Stimulated activated effector memory CD8-positive, alpha-beta T cell treated with anti-CD3 and anti-CD28 coated beads, Interleukin-12 subunit alpha, Interleukin-12 subunit beta, amount 100 ng/mL, for 72 hours (primary cell): ENCODE data around the gene MS4A6E.
"Not testable (repeated sequence)": the region's sequence is repeated elsewhere in the genome, so short reads cannot be mapped to it uniquely, and the experiment has no call there.

ENCODE experiments used
- ATAC-seq: fragments of 150-1000 bp; cut with Tn5 transposase; 2 replicates; pipeline ENCODE4 v1.10.0; 2021
- DNase-seq, 2 donors: peaks; one replicate each; pipeline ENCODE4 v3.0.0; 2021 to 2022; ENCODE audit warnings: low spot score in 2 of 2
- H3K27ac Mint-ChIP-seq: one replicate; pipeline ENCODE4 v1.8.0; 2022; ENCODE audit warnings: mild to moderate bottlenecking, mixed read lengths
- H3K36me3 Mint-ChIP-seq: one replicate; pipeline ENCODE4 v1.8.0; 2022; ENCODE audit warnings: mild to moderate bottlenecking, mixed read lengths
- H3K4me1 Mint-ChIP-seq: one replicate; pipeline ENCODE4 v1.8.0; 2022; ENCODE audit warnings: mixed read lengths
- H3K4me3 Mint-ChIP-seq: one replicate; pipeline ENCODE4 v1.8.0; 2022; ENCODE audit warnings: mild to moderate bottlenecking, mixed read lengths
- H3K9me3 Mint-ChIP-seq: one replicate; pipeline ENCODE4 v1.8.0; 2022; ENCODE audit warnings: mixed read lengths

Gene MS4A6E, protein sequence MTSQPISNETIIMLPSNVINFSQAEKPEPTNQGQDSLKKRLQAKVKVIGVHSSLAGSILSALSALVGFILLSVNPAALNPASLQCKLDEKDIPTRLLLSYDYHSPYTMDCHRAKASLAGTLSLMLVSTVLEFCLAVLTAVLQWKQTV

DNA sequence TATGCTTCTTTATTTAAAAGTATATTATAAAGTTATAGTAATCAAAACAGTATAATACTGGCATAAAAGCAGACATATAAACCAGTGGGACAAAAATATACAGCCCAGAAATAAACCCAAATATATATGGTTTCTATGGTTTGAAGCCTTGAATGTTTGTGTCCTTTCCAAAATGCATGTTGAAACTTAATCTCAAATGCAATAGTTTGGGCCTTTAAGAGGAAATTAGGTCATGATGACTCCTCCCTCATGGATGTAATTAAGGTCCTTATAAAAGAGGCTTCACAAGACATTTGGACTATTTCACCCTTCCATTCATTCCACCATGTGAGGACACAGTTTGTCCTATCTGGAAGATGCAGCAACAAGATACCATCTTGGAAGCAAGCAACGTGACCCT, at the start of gene MS4A6E:
MS4A6E (plus strand) TSS at position 301 of the 400 bp plus-strand sequence. CDS start 7,641 bp downstream, outside the sequence.
- no peaks in the 10 kb centered on the region for H3K36me3 Mint-ChIP-seq
- H3K4me3 Mint-ChIP-seq, result no peak within 1 kb of the TSS
- peaks cover 9% of the 10 kb centered on the region for H3K9me3 Mint-ChIP-seq
- no peaks in the 10 kb centered on the region for H3K4me1 Mint-ChIP-seq
- DNase-seq (no peak), ATAC-seq (no peak)
- H3K27ac Mint-ChIP-seq, result no peak within 1 kb of the TSS

DNA sequence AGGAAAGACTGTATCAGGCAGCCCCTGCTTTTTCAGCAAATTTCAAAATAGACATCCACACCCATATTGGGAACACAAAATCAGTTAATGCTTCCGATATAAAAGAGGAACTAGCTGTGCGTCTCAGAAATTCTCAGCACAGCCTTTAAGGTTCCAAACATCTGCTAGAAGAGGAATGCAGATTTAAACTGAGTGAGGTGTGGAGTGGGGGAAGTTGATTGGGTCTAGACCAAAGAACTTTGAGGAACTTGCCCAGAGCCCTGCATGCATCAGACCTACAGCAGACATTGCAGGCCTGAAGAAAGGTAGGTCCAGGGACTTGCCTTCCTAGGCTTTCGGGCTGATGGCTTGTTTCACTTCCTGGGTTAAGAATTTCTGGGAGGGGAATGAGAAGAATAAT, 46.6 kb upstream of the MS4A6E start, which contains the start of gene MS4A4A:
MS4A4A (plus strand) TSS at position 255 of the 400 bp plus-strand sequence; CDS start at position 265, 10 bp downstream.
- ATAC-seq (no peak), DNase-seq (no peak)
- no peaks in the 10 kb centered on the region for H3K9me3 Mint-ChIP-seq
- no peak within 1 kb of the TSS for H3K27ac Mint-ChIP-seq
- no peaks in the 10 kb centered on the region for H3K4me1 Mint-ChIP-seq
- no peak within 1 kb of the TSS for H3K4me3 Mint-ChIP-seq
- no peaks in the 10 kb centered on the region for H3K36me3 Mint-ChIP-seq

DNA sequence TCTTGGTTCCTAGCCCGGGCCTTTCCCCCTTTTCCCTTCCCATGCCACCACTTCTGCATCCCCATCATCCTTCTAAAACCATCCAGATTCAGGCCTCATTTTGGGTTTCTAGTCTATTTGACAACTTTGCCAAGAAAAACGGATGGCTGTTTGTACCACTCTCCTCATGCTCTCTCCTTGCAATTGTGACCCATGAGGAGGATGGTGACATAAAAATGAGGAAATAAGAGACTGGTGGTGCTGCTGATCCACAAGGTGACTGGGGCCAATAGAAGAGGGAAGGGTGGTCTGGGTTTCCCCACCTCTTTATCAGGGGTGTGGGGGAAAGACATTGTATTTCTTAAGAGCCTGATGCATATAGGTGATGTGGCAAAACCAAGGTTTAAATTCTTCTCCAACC, 45.6 kb upstream of the MS4A6E start:
- no peak for DNase-seq

DNA sequence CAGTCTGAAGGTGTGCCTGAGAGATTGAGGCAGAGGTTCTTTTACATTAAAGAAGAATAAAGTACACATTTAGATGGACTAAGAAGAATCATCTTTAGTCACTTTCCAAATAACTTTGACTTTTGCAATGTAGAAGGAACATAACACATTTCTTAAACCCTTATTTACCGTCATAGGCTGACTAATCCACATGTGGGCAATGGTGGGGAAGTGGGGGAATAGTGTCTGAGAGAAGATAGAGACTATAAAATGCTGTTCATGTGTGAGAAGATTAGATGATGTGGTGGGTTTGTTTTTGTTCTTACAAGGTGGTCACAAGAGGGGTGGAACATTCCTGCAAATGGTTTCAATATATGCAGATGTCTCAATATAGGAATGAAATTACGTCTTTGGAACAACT, 44.8 kb upstream of the MS4A6E start:
- Mint-ChIP-seq H3K36me3 (no peaks in the 10 kb centered on the region), H3K9me3 (no peaks in the 10 kb centered on the region), H3K27ac (no peak overlapping the region), H3K4me3 (no peak overlapping the region), H3K4me1 (no peaks in the 10 kb centered on the region)
- ATAC-seq (no peak), DNase-seq (no peak)

More for the DNA sequence above, 45.6 kb upstream of the MS4A6E start:
- ATAC-seq, result no peak
- Mint-ChIP-seq H3K36me3 (no peaks in the 10 kb centered on the region), H3K4me3 (no peak overlapping the region), H3K4me1 (no peaks in the 10 kb centered on the region), H3K9me3 (no peaks in the 10 kb centered on the region), H3K27ac (no peak overlapping the region)

DNA sequence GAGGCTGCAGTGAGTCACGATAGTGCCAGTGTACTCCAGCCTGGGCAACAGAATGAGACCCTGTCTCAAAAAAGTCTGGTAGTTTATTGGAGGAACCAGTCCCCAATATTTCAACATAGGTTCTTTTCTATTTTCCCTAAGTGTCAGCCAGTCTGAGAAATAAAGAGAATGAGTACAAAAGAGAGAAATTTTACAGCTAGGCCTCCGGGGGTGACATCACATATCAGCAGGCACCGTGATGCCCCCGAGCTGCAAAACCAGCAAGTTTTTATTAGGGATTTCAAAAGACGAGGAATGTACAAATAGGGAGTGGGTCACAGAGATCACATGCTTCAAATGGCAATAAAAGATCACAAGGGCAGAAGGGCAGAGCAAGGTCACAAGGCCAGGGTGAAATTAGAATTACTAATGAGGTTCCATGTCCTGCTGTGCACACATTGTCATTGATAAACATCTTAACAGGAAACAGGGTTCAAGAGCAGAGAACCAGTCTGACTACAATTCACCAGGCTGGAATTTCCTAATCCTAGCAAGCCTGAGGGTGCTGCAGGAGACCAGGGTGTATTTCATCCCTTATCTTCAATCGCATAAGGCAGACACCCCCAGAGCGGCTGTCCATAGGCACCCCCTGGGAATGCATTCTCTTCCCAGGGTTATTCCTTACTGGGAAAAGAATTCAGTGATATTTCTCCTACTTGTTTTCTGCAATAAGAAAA, 41.5 kb upstream of the MS4A6E start:
- H3K4me1 Mint-ChIP-seq, DNase-seq, H3K4me3 Mint-ChIP-seq, H3K27ac Mint-ChIP-seq, H3K36me3 Mint-ChIP-seq, H3K9me3 Mint-ChIP-seq, ATAC-seq: not testable (repeated sequence)

DNA sequence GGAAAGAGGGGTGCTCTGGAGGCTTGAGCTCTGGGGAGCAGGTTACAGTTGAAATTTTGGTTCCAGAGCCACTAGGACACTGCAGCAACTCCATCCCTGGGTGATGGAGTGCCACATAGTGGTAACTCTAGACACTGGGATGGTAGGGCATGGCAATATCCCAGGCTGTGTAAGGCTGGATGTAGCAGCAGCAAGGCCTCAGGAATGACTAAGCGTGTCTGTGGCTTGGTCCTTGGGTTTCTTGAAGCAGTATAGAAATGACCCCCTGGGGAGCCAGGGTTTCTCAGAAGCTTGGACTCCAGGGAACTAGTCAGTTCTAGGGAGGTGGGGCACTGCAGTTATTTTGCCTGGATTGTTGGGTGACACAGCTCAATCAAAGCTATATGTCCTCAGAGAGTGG, 38.5 kb upstream of the MS4A6E start:
- DNase-seq (no peak), ATAC-seq (peak; percentile 34)
- no peak overlapping the region for H3K4me3 Mint-ChIP-seq
- no peak overlapping the region for H3K27ac Mint-ChIP-seq
- no peaks in the 10 kb centered on the region for H3K36me3 Mint-ChIP-seq
- no peaks in the 10 kb centered on the region for H3K4me1 Mint-ChIP-seq
- H3K9me3 Mint-ChIP-seq, result no peaks in the 10 kb centered on the region

DNA sequence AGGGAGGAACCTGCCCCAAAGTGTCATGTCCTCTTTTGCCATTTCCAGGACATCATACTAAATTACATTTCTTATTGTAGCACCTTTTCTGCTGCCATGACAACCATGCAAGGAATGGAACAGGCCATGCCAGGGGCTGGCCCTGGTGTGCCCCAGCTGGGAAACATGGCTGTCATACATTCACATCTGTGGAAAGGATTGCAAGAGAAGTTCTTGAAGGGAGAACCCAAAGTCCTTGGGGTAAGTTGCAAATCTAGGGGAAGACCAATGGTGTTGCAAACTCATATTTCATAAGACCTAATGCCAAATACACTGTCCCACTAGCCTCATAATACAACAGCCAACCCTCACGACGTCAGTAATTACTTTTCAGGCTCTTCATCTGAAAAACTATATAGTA, 34.9 kb upstream of the MS4A6E start:
- Mint-ChIP-seq H3K4me1 (no peaks in the 10 kb centered on the region), H3K4me3 (no peak overlapping the region), H3K9me3 (no peaks in the 10 kb centered on the region), H3K27ac (no peak overlapping the region), H3K36me3 (no peaks in the 10 kb centered on the region)
- DNase-seq (no peak), ATAC-seq (no peak)

DNA sequence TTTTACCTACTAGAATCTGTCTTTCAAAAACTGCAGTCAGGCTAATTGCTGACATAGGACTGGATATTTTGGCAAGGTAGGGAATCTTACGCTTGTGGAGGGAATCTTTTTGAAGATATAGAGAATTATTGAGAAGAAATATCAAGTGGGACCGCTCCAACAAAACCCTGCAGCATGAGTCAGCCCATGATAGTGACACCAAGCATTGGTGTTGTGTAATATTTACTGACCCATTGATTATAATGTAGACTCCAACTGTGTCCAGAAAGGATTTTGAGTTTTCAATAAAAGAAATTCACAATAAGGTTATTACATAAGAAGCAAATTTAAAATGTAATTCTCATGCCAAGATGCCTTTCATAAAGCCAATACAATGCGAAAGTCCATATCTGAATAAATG, 25.9 kb upstream of the MS4A6E start:
- H3K36me3 Mint-ChIP-seq, result no peaks in the 10 kb centered on the region
- DNase-seq (no peak), ATAC-seq (no peak)
- no peak overlapping the region for H3K4me3 Mint-ChIP-seq
- no peaks in the 10 kb centered on the region for H3K4me1 Mint-ChIP-seq
- no peaks in the 10 kb centered on the region for H3K9me3 Mint-ChIP-seq
- no peak overlapping the region for H3K27ac Mint-ChIP-seq

DNA sequence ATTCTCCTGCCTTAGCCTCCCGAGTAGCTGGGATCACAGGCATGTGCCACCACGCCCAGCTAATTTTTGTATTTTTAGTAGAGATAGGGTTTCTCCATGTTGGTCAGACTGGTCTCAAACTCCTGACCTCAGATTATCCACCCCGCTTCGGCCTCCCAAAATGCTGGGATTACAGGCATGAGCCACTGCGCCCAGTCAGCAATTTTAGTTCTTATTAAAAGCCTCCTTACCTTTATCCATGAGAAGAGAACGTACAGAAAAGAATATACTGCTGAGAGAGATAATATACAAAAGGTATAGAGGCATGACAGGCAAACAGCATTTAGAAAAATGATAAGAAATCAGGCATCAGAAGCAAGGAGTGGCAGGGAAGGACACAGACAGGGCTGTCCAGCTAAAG, 25.2 kb upstream of the MS4A6E start:
- not testable (repeated sequence) for ATAC-seq, H3K4me1 Mint-ChIP-seq, H3K36me3 Mint-ChIP-seq

DNA sequence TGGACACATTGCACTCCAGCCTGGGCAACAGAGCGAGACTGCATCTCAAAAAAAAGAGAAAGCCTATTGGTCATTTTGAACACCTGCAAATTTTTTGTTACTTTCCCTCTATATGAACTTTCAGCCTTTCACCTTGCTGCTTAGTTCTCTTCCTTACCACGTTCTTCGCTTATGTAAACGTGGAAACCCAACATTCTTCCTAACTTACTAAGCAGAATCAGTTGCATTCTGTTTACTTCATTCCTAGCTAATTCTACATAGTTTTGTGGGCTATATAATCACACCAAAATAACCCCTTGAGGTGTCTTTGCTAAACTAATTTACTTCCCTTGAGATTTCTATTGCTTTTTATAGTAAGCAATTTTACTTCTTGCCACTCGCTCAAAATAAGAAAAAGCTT, 23.4 kb upstream of the MS4A6E start:
- no peak for DNase-seq
- no peaks in the 10 kb centered on the region for H3K36me3 Mint-ChIP-seq

More for the DNA sequence above, 25.2 kb upstream of the MS4A6E start:
- not testable (repeated sequence) for DNase-seq, H3K9me3 Mint-ChIP-seq, H3K4me3 Mint-ChIP-seq, H3K27ac Mint-ChIP-seq

DNA sequence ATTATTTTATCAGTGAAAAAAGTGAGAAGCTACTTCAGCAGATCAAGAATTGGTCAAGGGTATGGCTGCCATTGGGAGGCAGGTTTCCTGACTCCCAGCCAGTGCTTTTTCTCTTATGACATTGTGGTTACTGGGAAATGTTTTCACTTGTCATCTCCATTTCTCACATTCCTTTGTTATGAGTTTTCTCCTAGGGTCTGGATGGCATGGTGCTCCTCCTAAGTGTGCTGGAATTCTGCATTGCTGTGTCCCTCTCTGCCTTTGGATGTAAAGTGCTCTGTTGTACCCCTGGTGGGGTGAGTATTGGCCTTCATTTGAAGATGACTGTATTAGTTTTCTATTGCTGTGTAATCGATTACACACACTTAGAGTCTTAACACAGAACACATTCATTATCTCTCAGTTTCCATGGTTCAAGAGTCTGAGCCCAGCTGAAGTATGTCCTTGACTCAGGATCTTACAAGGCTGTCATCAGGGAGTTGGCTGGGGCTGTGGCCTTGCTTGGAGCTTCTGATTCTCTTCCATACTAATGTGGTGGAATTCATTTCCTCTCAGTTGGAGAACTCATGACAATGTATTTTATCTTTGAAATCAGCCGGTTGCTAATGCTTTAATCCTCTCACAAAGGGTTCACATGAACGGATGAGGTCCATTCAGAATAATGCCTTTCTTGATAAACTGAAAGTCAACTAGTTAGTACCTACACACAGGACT, 21.0 kb upstream of the MS4A6E start:
- Mint-ChIP-seq H3K36me3 (no peaks in the 10 kb centered on the region), H3K4me1 (no peaks in the 10 kb centered on the region), H3K4me3 (no peak overlapping the region), H3K9me3 (no peaks in the 10 kb centered on the region), H3K27ac (no peak overlapping the region)
- no peak for DNase-seq
- no peak for ATAC-seq

More for the DNA sequence above, 23.4 kb upstream of the MS4A6E start:
- ATAC-seq, result no peak
- no peaks in the 10 kb centered on the region for H3K9me3 Mint-ChIP-seq
- no peaks in the 10 kb centered on the region for H3K4me1 Mint-ChIP-seq
- no peak overlapping the region for H3K27ac Mint-ChIP-seq
- H3K4me3 Mint-ChIP-seq, result no peak overlapping the region

DNA sequence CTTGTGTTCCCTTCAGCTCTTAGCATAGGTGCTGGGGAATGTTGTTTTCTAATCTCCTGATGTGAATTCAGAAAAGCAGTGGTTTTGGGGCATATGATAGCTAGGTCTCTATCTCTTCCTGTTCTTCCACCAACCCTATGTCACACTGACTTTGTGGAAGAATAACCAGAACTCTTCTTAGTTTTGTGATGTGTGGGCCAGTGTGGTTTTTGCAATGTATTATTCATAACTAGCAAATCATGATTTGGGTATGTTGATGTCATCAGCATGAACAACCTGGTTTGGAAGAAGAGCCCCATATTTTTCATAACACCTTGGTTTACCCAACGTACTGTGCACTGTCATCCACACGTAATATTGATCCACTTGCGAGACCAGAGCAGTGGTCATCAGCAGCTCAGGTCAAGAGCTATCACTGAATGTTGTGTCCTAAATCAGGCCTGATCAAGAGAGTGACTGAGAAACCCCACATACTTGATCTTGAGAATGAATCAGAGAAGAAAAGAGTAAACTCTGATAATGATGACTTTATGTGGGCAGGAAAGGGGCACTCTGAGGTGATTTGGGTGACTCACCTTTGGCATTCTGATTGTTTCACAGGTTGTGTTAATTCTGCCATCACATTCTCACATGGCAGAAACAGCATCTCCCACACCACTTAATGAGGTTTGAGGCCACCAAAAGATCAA, 19.4 kb upstream of the MS4A6E start:
- Mint-ChIP-seq H3K4me3 (no peak overlapping the region), H3K4me1 (no peaks in the 10 kb centered on the region), H3K9me3 (no peaks in the 10 kb centered on the region), H3K36me3 (no peaks in the 10 kb centered on the region), H3K27ac (peak overlapping the region; percentile 30)
- ATAC-seq (peak; percentile 89), DNase-seq (peak in 1 of 2 donors; percentile 65)

DNA sequence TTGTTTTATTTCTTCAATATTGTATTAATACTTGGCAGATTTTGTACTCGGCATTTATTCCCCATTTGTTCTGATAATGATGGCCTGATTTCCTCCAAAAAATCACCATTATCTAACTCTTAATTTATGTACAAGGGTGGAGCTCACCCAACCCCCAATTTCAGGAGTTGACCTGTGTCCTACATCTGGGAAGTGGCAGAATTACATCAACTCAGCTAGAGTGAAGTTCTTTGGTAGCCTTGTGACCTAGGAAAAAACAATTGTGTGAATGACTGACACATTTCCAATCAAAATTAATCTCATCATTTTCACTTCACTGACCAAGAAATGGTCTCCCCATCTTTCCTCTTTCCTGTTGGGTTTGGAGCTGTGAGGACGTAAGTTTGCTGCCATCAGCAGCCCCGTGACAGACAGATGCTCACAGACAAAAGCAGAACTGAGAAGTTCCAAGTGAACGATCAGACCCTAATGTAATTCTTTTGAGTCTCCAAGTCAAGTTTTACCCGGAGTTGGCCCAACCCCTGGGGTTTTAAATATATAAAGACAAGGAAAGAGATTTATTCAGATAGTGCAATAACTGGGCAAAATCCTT, 16.6 kb upstream of the MS4A6E start:
- H3K4me1 Mint-ChIP-seq, result no peaks in the 10 kb centered on the region
- H3K36me3 Mint-ChIP-seq, result no peaks in the 10 kb centered on the region
- ATAC-seq, result no peak

DNA sequence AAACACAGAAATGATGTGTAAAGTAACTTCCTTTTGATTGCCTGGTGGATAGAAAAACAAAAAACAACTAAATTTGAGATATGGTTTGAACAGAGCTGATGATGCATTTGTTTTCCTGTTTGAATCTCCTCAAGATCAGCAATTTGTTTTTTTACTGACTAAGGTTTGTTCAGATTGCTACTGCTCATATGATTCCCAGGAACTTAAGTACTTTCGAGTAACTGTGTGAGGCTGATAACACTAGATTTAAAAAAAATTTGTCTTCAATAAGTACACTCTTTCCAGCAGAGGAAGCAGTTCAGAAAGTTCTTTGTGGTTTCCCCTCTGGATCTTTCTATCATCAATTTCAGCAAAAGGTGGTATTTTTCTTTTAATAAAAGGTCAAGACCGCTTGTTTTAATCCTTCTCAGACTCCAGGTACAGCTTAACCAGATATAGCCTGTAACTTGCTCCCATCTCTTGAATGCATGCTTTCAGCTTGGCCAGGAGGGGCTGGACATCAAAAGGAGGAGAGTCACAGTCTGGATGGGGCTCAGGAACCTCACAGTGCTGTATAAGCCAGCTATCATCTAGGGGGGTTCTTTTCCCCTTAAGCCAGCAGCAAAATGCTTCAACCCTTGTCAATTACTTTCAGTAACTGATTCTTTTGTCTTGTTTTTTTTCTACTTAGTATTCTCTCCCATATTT, 12.3 kb upstream of the MS4A6E start:
- H3K27ac Mint-ChIP-seq, result no peak overlapping the region
- H3K4me1 Mint-ChIP-seq, result no peaks in the 10 kb centered on the region

More for the DNA sequence above, 16.6 kb upstream of the MS4A6E start:
- no peak for DNase-seq
- no peak overlapping the region for H3K27ac Mint-ChIP-seq
- no peaks in the 10 kb centered on the region for H3K9me3 Mint-ChIP-seq
- H3K4me3 Mint-ChIP-seq, result no peak overlapping the region

More for the DNA sequence above, 12.3 kb upstream of the MS4A6E start:
- no peak for ATAC-seq
- no peaks in the 10 kb centered on the region for H3K36me3 Mint-ChIP-seq
- peaks cover 8% of the 10 kb centered on the region for H3K9me3 Mint-ChIP-seq
- no peak for DNase-seq
- no peak overlapping the region for H3K4me3 Mint-ChIP-seq
